H9 (cell line): ENCODE measurements around the gene SCN3A. TPM values are rescaled to one million over a fixed set of nuclear protein-coding genes. Genes with fewer than 3 reads are reported as not detected.

Experiments
- DNase-seq: peaks from one replicate; pipeline ENCODE4 v3.0.0-alpha.2; 2017
- H2AFZ ChIP-seq: one replicate; pipeline ENCODE4 v1.6.1; 2013; ENCODE audit warnings: mild to moderate bottlenecking, low read length, control low read depth, moderate library complexity
- H2AK5ac ChIP-seq: 2 replicates; pipeline ENCODE4 v1.6.1; 2013; ENCODE audit warnings: low read length, control low read depth, mixed read lengths; ENCODE audit not compliant: insufficient read length
- H2BK120ac ChIP-seq: one replicate; pipeline ENCODE4 v1.6.1; 2013; ENCODE audit warnings: low read depth, mild to moderate bottlenecking, low read length, control low read depth, inconsistent platforms; ENCODE audit not compliant: poor library complexity, severe bottlenecking
- H2BK12ac ChIP-seq: 2 replicates; pipeline ENCODE4 v1.6.1; 2013; ENCODE audit warnings: low read length, control low read depth, mixed read lengths, low read depth; ENCODE audit not compliant: insufficient read length
- H2BK15ac ChIP-seq: 2 replicates; pipeline ENCODE4 v1.6.1; 2013; ENCODE audit warnings: low read depth, low read length, control low read depth
- H2BK20ac ChIP-seq: one replicate; pipeline ENCODE4 v1.6.1; 2013; ENCODE audit warnings: low read depth, mild to moderate bottlenecking, low read length, control low read depth, inconsistent platforms; ENCODE audit not compliant: poor library complexity, severe bottlenecking
- H2BK5ac ChIP-seq: 2 replicates; pipeline ENCODE4 v1.6.1; 2013; ENCODE audit warnings: low read length, control low read depth, mixed read lengths; ENCODE audit not compliant: insufficient read length
- H3K14ac ChIP-seq: 2 replicates; pipeline ENCODE4 v1.6.1; 2013; ENCODE audit warnings: low read length, control low read depth; ENCODE audit not compliant: insufficient read depth
- H3K18ac ChIP-seq: 2 replicates; pipeline ENCODE4 v1.6.1; 2013; ENCODE audit warnings: low read depth, mild to moderate bottlenecking, mixed read lengths, low read length, control low read depth; ENCODE audit not compliant: insufficient read length
- H3K23ac ChIP-seq: 2 replicates; pipeline ENCODE4 v1.6.1; 2013; ENCODE audit warnings: low read length, control low read depth, mixed read lengths, low read depth; ENCODE audit not compliant: insufficient read length
- H3K23me2 ChIP-seq: 2 replicates; pipeline ENCODE4 v1.6.1; 2013; ENCODE audit warnings: low read depth, mild to moderate bottlenecking, mixed read lengths, low read length, control low read depth; ENCODE audit not compliant: insufficient read length, poor library complexity, severe bottlenecking
- H3K27ac ChIP-seq: 2 replicates; pipeline ENCODE4 v1.5.1; 2013; ENCODE audit warnings: low read length, control low read depth, mixed read lengths, low read depth; ENCODE audit not compliant: insufficient read length
- H3K27me3 ChIP-seq: 2 replicates; pipeline ENCODE4 v1.6.1; 2013; ENCODE audit warnings: low read length, control low read depth, inconsistent platforms; ENCODE audit not compliant: insufficient read depth
- H3K4ac ChIP-seq: 2 replicates; pipeline ENCODE4 v1.6.1; 2013; ENCODE audit warnings: low read depth, mild to moderate bottlenecking, control low read depth, inconsistent platforms, low read length, moderate library complexity
- H3K4me1 ChIP-seq: 2 replicates; pipeline ENCODE4 v1.6.1; 2013; ENCODE audit warnings: low read length, control low read depth, inconsistent platforms; ENCODE audit not compliant: insufficient read depth
- H3K4me2 ChIP-seq: 2 replicates; pipeline ENCODE4 v1.6.1; 2013; ENCODE audit warnings: low read length, control low read depth, mixed read lengths; ENCODE audit not compliant: insufficient read length, insufficient read depth
- H3K56ac ChIP-seq: 2 replicates; pipeline ENCODE4 v1.6.1; 2013; ENCODE audit warnings: low read depth, mild to moderate bottlenecking, mixed read lengths, low read length, control low read depth; ENCODE audit not compliant: insufficient read length
- H3K79me1 ChIP-seq: 2 replicates; pipeline ENCODE4 v1.6.1; 2013; ENCODE audit warnings: low read depth, mild to moderate bottlenecking, moderate library complexity, low read length, control low read depth, inconsistent platforms; ENCODE audit not compliant: insufficient read depth, poor library complexity, severe bottlenecking
- H3K79me2 ChIP-seq: 2 replicates; pipeline ENCODE4 v1.6.1; 2013; ENCODE audit warnings: low read length, control low read depth, inconsistent platforms; ENCODE audit not compliant: insufficient read depth
- H3K9ac ChIP-seq: 2 replicates; pipeline ENCODE4 v1.6.1; 2013; ENCODE audit warnings: low read length, control low read depth, mixed read lengths; ENCODE audit not compliant: insufficient read length; ENCODE audit errors: extremely low read depth
- H3K9me3 ChIP-seq: one replicate; pipeline ENCODE4 v1.6.1; 2013; ENCODE audit warnings: low read depth, low read length, inconsistent platforms; ENCODE audit not compliant: control insufficient read depth
- H3T11ph ChIP-seq: one replicate; pipeline ENCODE4 v1.6.1; 2013; ENCODE audit warnings: mild to moderate bottlenecking, low read length, control low read depth, inconsistent platforms
- H4K20me1 ChIP-seq: one replicate; pipeline ENCODE4 v1.6.1; 2013; ENCODE audit not compliant: control insufficient read depth, insufficient read length, insufficient read depth
- H4K5ac ChIP-seq: 2 replicates; pipeline ENCODE4 v1.6.1; 2013; ENCODE audit warnings: low read depth, mild to moderate bottlenecking, mixed read lengths, low read length, control low read depth; ENCODE audit not compliant: insufficient read length
- H4K8ac ChIP-seq: replicated peaks from 2 replicates; pipeline ENCODE4 v1.6.1; 2013; ENCODE audit warnings: low read length, control low read depth, mixed read lengths, low read depth; ENCODE audit not compliant: insufficient read length
- H4K91ac ChIP-seq: 2 replicates; pipeline ENCODE4 v1.6.1; 2013; ENCODE audit warnings: low read depth, mild to moderate bottlenecking, moderate library complexity, mixed read lengths, low read length, control low read depth; ENCODE audit not compliant: insufficient read length
- H3K27ac Mint-ChIP-seq, 3 experiments: 2 replicates in 2 of 3; 3 replicates in 1 of 3; pipeline ENCODE4 v1.8.0; 2020 to 2021; ENCODE audit warnings: mixed read lengths in 3 of 3, mild to moderate bottlenecking in 1 of 3, moderate library complexity in 1 of 3
- H3K27me3 Mint-ChIP-seq: 2 replicates; pipeline ENCODE4 v1.8.0; 2021; ENCODE audit warnings: low read depth, mild to moderate bottlenecking, moderate library complexity, mixed read lengths
- H3K36me3 Mint-ChIP-seq, 3 experiments: 2 replicates in 2 of 3; 3 replicates in 1 of 3; pipeline ENCODE4 v1.8.0; 2020 to 2021; ENCODE audit warnings: low read depth in 3 of 3, mixed read lengths in 3 of 3; ENCODE audit not compliant: insufficient read depth in 1 of 3
- H3K4me1 Mint-ChIP-seq, 2 experiments: 2 replicates each; pipeline ENCODE4 v1.8.0; 2020; ENCODE audit warnings: mixed read lengths in 2 of 2
- H3K4me3 Mint-ChIP-seq, 2 experiments: 2 replicates in 1 of 2; 3 replicates in 1 of 2; pipeline ENCODE4 v1.8.0; 2020 to 2021; ENCODE audit warnings: mild to moderate bottlenecking in 2 of 2, mixed read lengths in 2 of 2, moderate library complexity in 1 of 2
- H3K9me3 Mint-ChIP-seq, 2 experiments: 2 replicates in 1 of 2; 3 replicates in 1 of 2; pipeline ENCODE4 v1.8.0; 2020; ENCODE audit warnings: mild to moderate bottlenecking in 2 of 2, mixed read lengths in 2 of 2, moderate library complexity in 1 of 2
- WGBS: extraction: QIAGEN DNeasy Blood & Tissue Kit; methylation state at CpG from one replicate; pipeline ENCODE4 v1.1.7; 2013; ENCODE audit warnings: missing lambda C conversion rate, low lambda C conversion rate, mixed read lengths; ENCODE audit not compliant: insufficient read length; ENCODE audit errors: extremely low coverage; 5-methylcytosine and 5-hydroxymethylcytosine counted together
- total RNA-seq: library from RNA; stranded (reverse); gene quantifications from 2 replicates; pipeline ENCODE4 v1.2.1, GENCODE V29; 2021
- TF ChIP-seq, protein P1 (sequence below): fragments of 200-600 bp; sonication (generic); conservative IDR thresholded peaks from 3 replicates; pipeline ENCODE4 v1.8.0; 2021; ENCODE audit warnings: antibody characterized with exemption, mild to moderate bottlenecking

The SCN3A gene
- total RNA-seq, 1 experiment from 2014 or later: not detected

- no peaks in the 10 kb centered on the region for H3K79me1 ChIP-seq
- no peak overlapping the region for H4K91ac ChIP-seq
- no peaks in the 10 kb centered on the region; the same call in 1 of the 2 replicates for H3K4me1 ChIP-seq
- no peak overlapping the region for H3K14ac ChIP-seq
- H2AK5ac ChIP-seq: no peak overlapping the region
- peaks cover 4 to 7% of the 10 kb centered on the region in 2 experiments for H3K4me1 Mint-ChIP-seq
- H2BK12ac ChIP-seq: no peak overlapping the region
- H3K4me2 ChIP-seq: no peak overlapping the region
- no peak overlapping the region for H4K5ac ChIP-seq
- H3K27me3 ChIP-seq: no peaks in the 10 kb centered on the region
- no peaks in the 10 kb centered on the region for H4K20me1 ChIP-seq
- H3K4ac ChIP-seq: no peak overlapping the region
- no peak overlapping the region for H2BK15ac ChIP-seq
- H3T11ph ChIP-seq: no peak overlapping the region
- no peak overlapping the region for H2BK120ac ChIP-seq
- H3K18ac ChIP-seq: no peak overlapping the region
- no peak overlapping the region for H4K8ac ChIP-seq
- DNase-seq: no peak
- H3K56ac ChIP-seq: no peak overlapping the region
- no peaks in the 10 kb centered on the region for H3K23me2 ChIP-seq
- no CpG with 5 or more reads among the region's 6 CpGs for WGBS
- H3K27ac Mint-ChIP-seq: no peak overlapping the region
- TF ChIP-seq, protein P1, sequence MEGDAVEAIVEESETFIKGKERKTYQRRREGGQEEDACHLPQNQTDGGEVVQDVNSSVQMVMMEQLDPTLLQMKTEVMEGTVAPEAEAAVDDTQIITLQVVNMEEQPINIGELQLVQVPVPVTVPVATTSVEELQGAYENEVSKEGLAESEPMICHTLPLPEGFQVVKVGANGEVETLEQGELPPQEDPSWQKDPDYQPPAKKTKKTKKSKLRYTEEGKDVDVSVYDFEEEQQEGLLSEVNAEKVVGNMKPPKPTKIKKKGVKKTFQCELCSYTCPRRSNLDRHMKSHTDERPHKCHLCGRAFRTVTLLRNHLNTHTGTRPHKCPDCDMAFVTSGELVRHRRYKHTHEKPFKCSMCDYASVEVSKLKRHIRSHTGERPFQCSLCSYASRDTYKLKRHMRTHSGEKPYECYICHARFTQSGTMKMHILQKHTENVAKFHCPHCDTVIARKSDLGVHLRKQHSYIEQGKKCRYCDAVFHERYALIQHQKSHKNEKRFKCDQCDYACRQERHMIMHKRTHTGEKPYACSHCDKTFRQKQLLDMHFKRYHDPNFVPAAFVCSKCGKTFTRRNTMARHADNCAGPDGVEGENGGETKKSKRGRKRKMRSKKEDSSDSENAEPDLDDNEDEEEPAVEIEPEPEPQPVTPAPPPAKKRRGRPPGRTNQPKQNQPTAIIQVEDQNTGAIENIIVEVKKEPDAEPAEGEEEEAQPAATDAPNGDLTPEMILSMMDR: no peak
- H2AFZ ChIP-seq: no peak overlapping the region
- no peak overlapping the region for H3K4me3 Mint-ChIP-seq
- no peaks in the 10 kb centered on the region for H3K27me3 Mint-ChIP-seq
- no peaks in the 10 kb centered on the region; a peak in 1 of 5 replicates for H3K9me3 Mint-ChIP-seq
- no peak overlapping the region for H2BK20ac ChIP-seq
- no peak overlapping the region for H3K27ac ChIP-seq
- no peaks in the 10 kb centered on the region for H3K36me3 Mint-ChIP-seq
- H2BK5ac ChIP-seq: no peak overlapping the region
- H3K9ac ChIP-seq: no peak overlapping the region
- no peaks in the 10 kb centered on the region for H3K9me3 ChIP-seq
- H3K79me2 ChIP-seq: no peaks in the 10 kb centered on the region
- H3K23ac ChIP-seq: no peak overlapping the region
These were observed 88.6 kb downstream of the SCN3A start for GRCh38 chr2:165115258-165115657.
